Endothelial cell of umbilical vein (primary cell): Measurements from ENCODE around the gene JAKMIP3.

Experiments used
- CTCF ChIP-seq, 2 donors: IDR thresholded peaks; 1 replicate in 1 of 2; 2 replicates in 1 of 2; pipeline ENCODE4 v1.5.1; 2011; ENCODE audit warnings: low read length in 2 of 2, mild to moderate bottlenecking in 2 of 2, moderate library complexity in 2 of 2, control low read depth in 1 of 2, inconsistent platforms in 1 of 2, low read depth in 1 of 2; ENCODE audit not compliant: insufficient read depth in 1 of 2; ENCODE audit errors: extremely low read depth in 1 of 2
- EZH2 ChIP-seq: IDR thresholded peaks from 2 replicates; pipeline ENCODE4 v1.6.1; 2012; ENCODE audit warnings: borderline replicate concordance, low read depth, mild to moderate bottlenecking, moderate library complexity, low read length, inconsistent platforms; ENCODE audit not compliant: severe bottlenecking
- FOS ChIP-seq: IDR thresholded peaks from 2 replicates; pipeline ENCODE4 v1.6.1; 2011; ENCODE audit warnings: mild to moderate bottlenecking, low read length, moderate library complexity, borderline replicate concordance; ENCODE audit not compliant: insufficient read depth
- GATA2 ChIP-seq: IDR thresholded peaks from 2 replicates; pipeline ENCODE4 v1.7.0; 2011; ENCODE audit warnings: low read depth, mild to moderate bottlenecking, moderate library complexity, mixed read lengths, low read length; ENCODE audit not compliant: insufficient read length, insufficient read depth
- JUN ChIP-seq: IDR thresholded peaks from 2 replicates; pipeline ENCODE4 v1.6.1; 2011; ENCODE audit warnings: borderline replicate concordance, low read depth; ENCODE audit not compliant: insufficient read length, insufficient read depth
- MAX ChIP-seq: IDR thresholded peaks from 2 replicates; pipeline ENCODE4 v1.6.1; 2011; ENCODE audit not compliant: insufficient read depth, insufficient read length
- MYC ChIP-seq: IDR thresholded peaks from one replicate; pipeline ENCODE4 v1.6.1; 2011; ENCODE audit warnings: mild to moderate bottlenecking, low read depth, low read length
- POLR2A ChIP-seq: IDR thresholded peaks from 2 replicates; pipeline ENCODE4 v1.6.1; 2012; ENCODE audit warnings: low read depth, mild to moderate bottlenecking, control low read depth, low read length
- POLR2AphosphoS5 ChIP-seq: IDR thresholded peaks from 2 replicates; pipeline ENCODE4 v1.6.1; 2012; ENCODE audit warnings: low read depth, mild to moderate bottlenecking, control low read depth, low read length, moderate library complexity; ENCODE audit not compliant: insufficient read depth

DNA sequence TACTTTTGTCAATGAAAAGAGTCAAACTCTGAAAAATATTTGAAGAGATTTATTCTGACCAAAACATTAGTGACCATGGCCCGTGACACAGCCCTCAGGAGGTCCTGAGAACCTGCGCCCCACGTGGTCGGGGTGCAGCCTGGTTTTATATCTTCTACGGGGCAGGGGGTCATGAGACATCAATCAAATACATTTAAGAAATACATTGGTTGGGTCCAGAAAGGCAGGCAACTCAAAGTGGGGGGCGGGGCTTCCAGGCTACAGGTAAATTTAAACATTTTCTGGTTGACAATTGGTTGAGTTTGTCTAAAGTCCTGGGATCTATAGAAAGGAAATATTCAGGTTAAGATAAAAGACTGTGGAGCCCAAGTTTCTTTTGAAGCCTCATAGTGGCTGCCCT lies 49.2 kb upstream of the JAKMIP3 start:
- TF ChIP-seq CTCF (IDR thresholded peaks at IDR 0.05; ENCODE audit: extremely low read depth in 1 of 2, insufficient read depth in 1 of 2, low read depth in 1 of 2, low read length in 2 of 2), result no peak
- no peak for TF ChIP-seq MAX
- TF ChIP-seq POLR2A, result no peak
- no peak for TF ChIP-seq POLR2AphosphoS5
- TF ChIP-seq JUN, result no peak
- TF ChIP-seq MYC, result no peak
- TF ChIP-seq EZH2, result no peak
- TF ChIP-seq FOS, result no peak
- TF ChIP-seq GATA2, result no peak
